GM21381 (cell line): ENCODE data around the gene PHF21B.
"Not testable (repeated sequence)": the region's sequence is repeated elsewhere in the genome, so short reads cannot be mapped to it uniquely, and the experiment has no call there.

ENCODE experiments used
- ATAC-seq: cut with Tn5 transposase; IDR thresholded peaks from one replicate; pipeline ENCODE4 v1.9.1; 2021; ENCODE audit warnings: mild to moderate bottlenecking, moderate library complexity; ENCODE audit not compliant: unreplicated experiment

Gene PHF21B

DNA sequence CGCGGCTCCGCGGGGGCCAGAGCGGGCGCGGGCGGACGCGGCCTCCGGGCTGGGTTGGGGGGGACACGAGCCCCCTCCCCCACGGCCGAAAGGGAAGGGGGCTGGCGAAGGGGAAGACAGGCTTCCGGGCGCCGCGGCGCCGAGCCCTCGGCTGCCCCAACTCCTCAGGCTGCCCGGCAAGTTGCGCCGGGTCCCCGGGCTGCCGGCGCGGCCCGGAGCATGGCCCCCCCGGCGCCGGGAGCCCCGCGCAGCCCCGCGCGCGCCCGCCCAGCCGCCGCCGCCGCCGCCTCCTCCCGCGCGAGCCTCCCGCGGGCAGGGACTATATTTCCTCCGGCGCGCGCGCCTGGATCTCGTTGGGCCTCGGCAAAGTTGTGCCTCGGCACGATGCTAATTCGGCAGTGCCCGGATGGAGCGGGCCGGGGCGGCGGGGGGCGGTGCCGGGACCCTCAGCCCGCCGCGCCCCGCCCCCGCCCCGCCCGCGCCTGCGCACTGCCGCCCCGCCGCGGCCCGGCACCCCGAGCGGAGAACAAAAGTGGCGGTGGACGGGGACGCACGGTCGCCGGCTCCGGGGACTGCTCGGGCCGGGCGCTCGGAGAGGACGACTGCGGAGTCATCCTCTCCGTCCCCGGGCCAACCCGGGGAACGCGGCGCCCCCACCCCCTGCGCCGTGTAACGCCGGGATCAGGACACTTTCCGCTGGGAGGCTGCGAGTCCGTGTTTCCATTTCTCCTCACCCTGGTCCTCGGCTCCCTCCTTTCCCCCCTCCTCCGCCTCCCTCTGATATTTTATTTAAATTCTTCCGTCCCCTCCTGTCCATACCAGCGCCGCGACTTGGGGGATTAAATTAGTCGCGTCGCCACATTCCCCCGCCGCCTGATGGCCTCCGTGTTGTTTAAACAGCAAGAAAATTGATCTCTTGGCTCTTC, at the start of gene PHF21B:
Gene PHF21B, minus strand, starts transcription at position 400 of the 926 bp plus-strand sequence. CDS start 456 bp downstream, outside the sequence.
- ATAC-seq, result no peak

DNA sequence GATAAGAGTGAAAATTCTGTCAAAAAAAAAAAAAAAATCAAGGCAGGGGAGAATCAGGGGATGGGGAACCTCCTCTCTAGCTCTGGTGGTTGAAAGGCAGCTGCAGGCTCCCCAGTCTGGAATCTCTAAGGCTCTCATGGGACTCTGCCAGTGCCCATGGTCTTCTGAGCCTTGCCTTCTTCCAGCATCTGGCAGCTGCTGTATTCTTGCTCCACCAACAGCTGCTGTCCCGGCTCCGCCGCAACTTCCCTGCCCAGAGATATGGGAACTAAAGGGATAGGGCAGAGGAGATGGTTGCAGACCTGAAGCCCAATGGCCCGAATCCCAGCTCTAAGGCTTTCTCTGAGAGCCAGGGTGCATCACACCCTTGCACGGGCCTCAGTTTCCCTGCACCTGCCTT, 49.5 kb upstream of the PHF21B start:
- no peak for ATAC-seq

DNA sequence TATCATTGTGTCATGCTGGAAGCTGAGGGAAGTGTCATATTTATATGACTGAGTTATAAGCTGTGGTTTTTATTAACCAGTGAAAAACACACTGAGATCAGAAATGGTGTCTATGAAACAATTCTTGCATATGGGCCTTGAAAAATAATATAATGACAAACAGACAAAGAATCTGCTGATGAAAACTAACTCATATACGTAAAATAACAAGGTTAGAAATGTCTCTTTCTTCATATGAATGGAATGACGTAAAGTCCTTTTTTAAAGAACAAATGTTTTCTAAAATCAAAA, 48.8 kb upstream of the PHF21B start:
- ATAC-seq, result no peak

DNA sequence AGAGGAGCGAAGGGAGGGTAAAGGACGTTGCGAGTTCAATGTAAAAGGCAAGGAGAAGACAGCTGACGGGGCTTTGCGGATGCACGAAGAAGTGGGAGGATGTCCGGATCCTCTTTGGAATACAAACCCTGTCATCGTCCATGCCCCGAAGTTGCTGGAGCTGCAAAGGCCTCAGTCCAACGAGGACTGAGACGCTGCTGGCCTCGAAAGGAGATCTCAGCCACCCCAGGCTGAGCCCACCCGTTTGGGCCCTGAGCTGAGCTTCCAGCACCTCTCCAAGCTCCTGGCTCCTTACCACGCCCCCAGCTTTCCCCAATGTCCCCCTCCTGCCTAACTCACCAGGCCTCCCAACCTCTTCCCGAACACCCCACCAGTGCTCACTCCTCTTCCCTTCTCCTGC, 46.1 kb upstream of the PHF21B start:
- no peak for ATAC-seq

DNA sequence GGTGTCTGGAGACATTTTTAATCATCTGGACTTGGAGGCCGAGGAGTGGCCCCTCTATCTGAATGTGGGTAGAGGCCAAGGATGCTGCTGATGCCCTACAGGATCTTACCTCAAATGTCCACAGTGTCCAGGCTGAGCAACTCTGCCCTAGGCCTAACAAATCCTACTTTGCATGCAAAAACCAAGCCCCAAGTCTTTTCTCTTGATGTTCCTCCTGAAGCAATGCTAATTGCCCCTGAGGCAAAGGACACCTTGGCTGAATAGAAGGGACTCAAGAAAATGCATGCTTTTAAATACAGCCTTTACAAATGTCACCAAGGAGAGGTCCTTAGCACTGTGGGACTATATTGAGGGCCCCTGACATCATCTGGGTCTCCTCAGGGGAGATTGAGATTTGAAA, 43.8 kb upstream of the PHF21B start:
- ATAC-seq, result no peak

DNA sequence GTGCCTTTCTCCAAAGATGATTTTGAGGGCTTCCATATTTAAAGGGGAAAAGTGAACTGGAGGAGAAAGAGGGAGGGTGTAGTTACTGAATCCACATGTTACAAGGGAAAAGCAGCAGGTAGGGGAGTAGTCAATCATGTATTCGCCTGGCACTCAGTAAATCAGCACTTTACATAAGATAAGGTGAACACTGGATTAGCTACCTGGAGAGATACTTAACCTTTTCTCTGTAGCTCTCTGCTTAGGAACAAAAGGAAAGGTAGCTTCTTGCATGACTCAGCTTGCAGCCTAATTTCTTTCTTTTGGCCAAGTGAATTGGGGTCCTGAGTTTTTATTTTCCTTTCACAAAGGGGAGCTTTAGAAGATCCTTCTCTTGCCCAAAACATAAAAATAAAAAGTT, 43.3 kb upstream of the PHF21B start:
- no peak for ATAC-seq

DNA sequence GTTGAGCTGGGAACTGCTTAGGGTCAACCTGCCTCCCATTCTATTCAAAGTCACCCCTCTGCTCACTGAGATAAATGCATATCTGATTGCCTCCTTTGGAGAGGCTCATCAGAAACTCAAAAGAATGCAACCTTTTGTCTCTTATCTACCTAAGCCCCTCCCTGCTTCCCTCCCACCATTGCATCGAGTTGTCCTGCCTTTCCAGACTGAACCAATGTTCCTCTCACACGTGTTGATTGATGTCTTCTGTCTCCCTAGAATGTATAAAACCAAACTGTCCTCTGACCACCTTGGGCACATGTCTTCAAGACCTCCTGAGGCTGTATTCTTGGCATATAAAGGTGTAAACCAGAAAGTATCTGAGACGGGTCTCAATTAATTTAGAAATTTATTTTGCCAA, 42.9 kb upstream of the PHF21B start:
- not testable (repeated sequence) for ATAC-seq

DNA sequence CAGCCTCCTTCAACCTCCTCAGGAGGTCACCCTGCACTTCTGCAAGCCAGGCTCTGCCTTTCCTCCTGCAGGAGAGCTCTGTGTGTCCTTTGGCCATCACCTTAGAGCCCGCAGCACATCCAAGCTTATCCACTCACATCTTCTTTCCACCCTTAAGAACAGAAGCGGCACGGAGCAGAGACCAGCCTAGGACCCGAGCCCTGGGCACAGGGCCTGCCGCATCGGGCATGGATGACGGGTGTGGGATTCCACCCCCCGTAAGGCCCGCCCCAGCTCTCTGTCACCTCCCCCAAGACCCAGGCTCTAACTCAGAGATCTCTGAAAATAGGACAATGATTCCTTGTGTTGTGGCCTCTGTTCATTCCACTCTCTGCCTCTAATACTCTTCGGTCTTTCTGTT, 42.1 kb upstream of the PHF21B start:
- no peak for ATAC-seq

DNA sequence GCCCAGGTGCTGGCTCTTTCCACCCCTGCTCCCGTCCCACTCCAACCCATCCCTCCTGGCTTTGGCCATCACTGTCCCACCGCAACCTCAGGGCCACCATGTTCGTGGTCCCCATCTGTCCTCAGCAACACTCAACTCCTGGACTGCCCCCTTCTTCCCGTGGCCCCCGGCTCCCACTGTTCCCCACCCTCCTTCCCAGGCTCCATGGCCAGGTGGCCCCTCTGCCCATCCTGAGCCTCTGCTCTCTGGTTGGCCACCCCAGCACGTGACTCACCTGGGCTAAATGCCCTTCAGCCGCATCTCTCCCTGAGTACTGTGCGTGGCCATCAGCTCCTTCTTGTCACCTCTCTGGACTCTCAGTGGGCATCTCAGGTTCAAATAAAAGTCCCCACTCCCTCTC, 41.6 kb upstream of the PHF21B start:
- ATAC-seq, result no peak

DNA sequence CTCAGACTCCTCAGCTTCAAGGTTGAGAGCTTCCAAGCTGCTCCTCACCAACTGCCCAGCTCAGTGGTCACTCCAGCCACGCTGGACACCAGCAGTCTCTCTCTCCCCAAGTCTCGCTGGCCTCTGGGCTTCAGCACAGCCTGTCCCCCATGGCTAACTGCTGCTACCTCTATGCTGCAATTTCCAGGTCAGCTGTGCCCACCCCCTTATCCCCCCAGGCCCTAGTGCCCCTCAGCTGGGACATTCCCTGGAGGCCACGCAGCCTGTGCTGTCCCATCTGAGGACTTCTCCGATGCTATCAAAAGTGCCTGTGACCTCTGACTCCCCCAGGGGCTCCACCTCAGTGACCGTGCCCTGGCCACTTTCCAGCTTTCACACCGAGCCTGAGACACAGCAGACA, 37.5 kb upstream of the PHF21B start:
- ATAC-seq, result no peak

DNA sequence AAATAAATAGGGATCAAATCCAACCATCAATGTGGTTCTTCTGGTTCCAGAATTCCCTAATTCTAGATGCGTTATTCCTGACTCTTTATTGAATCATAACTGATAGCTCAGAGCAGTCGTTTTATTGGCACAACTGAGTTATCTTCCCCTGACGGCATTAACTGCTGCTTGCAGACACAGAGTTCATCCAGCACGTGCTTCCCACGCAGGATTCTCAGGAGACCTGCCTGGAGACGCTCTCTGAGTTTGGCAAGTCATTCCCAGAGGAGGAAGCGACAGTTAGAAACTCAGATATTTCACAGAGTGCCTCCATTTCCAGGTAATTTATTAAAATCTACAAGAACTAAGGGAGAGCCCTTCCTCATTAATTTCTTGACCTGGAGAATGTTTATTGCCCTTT, 35.4 kb upstream of the PHF21B start:
- no peak for ATAC-seq

DNA sequence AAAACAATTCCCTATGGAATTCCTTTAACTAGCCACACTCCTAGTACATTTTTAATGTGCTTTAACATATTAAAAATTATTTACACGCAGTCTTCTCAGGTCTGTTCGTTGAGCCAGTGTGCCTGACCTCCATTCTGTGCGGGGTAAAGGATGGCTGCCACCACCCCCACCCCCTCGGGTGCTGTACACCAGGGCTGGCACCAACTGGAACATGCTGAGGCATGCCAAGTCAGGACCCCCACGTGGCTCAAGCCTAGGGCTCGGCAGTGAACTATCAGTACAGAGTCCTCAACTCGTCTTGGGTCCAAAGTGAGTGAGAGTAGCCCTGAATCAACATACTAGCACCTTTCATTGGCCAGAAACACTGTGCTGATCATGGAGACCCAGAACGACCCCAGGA, 32.5 kb upstream of the PHF21B start:
- ATAC-seq, result no peak

DNA sequence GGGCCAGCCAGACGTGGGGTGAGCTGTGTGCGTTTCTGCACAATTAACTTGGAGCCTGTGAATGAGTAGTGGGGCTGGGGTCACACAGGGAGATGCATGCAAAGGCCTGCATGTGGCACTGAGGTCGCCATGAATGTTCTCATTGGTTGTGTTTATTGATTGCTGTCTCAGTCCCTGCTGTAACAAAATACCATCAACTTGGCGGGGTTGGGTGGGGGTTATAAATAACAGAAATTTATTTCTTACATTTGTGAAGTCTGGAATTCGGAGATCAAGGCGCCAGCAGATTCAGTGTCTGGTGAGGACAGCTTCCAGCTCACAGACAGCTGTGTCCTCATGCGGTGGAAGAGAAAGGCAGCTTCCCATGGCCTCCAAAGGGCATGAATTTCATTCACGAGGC, 29.3 kb upstream of the PHF21B start:
- no peak for ATAC-seq

DNA sequence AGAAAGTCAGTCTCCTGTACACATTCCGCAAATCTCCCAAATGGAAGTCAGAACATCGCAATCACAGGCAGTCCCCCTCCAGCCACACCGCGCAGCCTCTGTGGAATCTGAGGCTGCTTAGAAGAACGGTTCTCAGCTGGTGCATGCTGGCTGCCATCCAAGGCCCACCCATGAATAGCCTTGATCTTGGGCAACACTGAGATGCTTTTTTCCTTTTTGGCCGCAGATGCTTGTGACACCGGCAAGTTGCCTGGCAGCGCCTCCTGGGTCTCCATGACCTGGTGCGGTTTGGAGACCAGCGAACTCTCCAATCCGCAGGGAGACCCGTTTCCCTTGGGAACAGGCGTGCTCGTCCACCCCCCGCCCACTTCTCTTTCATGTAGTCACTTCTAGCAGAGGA, 26.3 kb upstream of the PHF21B start:
- no peak for ATAC-seq

DNA sequence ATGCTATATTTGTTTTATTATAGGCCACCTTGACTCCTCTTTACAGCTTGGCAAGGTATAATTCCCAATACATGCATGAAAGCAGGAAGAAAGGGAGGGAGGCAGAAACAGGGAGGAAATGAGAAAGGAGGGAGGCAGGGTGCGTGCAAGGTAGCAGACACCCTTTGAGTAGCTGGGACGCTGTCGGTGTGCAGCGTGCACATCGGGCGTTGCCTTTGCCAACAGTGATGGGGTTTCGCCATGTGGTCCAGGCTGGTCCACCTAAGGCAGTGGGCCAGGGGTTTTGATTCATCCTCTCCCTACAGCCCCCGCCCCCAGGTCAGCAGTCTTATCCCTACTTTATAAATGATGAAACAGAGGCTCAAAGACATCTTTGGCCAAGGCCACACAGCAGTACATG, 25.0 kb upstream of the PHF21B start:
- ATAC-seq, result no peak

DNA sequence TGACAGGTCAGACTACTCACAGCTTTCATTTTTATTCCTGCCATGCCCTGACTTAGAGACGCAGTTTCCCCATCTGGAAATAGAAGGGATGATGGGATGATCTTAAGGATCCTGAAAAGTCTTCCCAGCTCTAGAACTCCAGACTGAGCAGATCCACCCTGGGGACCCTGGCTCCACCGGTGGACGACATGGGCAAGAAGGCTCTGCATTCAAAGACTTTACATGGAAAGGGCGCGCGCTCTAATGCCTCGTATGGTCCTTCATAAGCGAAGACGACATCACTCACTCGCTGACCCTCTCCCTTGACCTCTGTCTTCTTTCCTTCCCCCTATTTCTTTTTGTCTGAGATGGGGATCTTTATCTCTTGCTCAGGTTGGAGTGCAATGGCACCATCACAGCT, 24.4 kb upstream of the PHF21B start:
- ATAC-seq, result no peak

DNA sequence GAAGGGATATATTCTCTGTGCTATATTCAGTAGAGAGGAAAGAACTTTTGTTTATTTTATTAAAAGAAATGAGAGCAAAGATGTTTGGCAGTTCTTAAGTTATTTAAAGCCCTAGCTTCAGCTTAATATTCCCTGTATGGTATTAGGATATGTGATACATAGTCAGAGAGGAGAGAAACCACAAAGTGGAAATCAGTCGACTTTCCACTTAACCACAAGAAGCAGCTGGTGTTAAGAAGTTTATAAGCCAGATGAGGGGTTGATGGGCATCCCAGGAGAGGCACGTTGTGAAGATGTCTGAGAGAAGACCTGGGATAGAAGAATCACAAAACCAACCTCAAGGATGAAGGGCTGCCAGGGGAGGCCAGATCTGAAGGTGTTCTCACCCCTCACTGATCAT, 23.3 kb upstream of the PHF21B start:
- no peak for ATAC-seq

DNA sequence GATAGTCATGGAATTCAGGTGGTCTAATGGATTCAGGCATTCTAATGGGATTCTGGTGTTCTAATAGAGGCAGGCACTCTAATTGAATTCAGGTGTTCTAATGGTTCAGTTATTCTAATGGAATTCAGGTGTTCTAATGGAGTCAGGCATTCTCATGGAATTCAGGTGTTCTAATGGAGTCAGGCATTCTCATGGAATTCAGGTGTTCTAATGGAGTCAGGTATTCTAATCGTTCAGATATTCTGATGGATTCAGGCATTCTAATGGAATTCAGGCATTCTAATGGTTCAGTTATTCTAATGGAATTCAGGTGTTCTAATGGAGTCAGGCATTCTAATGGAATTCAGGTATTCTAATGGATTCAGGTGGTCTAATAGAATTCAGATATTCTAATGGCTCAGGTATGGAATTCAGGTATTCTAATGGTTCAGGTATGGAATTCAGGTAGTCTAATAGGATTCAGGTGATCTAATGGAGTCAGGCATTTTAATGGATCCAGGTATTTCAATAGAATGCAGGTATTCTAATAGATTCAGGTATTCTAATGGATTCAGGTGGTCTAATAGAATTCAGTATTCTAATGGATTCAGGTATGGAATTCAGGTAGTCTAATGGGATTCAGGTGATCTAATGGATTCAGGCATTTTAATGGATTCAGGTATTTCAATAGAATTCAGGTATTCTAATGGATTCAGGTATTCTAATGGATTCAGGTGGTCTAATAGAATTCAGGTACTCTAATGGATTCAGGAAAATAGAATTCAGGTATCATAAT, 22.0 kb upstream of the PHF21B start:
- ATAC-seq, result no peak

DNA sequence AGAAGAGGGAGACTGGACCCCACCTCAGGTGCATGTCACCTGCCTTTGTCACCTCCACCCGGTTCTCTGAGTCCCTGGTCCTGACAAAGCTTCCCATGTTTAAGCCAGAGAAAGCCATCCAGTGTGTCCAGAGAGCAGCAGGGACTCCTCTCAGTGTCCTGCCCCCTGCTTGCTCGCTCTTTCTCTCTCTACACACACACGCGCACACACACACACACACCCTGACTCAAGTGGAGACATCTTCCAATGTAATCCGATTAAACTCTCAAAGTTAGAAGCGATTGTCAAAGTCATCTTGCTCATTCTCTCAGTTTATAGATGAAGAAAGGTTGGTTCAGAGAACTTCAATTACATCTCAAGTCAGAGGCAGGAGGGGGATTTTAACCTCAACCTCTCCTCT, 19.7 kb upstream of the PHF21B start:
- no peak for ATAC-seq

DNA sequence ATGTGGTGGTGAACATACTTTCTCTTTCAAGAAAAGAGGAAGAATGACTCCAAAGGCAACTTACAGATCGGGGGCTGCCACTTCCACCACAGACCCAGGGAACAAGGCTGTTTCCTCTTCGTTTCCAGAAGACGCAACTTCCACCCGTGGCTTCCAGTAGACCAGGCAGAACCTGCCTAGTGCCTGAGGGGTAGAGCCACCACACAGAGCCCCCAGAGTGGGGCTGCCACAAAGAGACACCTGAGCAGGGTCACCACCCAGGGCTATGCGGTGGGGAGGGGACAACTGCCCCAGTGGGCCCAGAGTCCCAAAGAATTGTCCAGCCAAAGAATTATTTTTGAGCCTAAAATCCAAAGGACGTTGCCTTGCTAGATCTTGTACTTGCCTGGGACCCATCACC, 16.7 kb upstream of the PHF21B start:
- ATAC-seq, result no peak

DNA sequence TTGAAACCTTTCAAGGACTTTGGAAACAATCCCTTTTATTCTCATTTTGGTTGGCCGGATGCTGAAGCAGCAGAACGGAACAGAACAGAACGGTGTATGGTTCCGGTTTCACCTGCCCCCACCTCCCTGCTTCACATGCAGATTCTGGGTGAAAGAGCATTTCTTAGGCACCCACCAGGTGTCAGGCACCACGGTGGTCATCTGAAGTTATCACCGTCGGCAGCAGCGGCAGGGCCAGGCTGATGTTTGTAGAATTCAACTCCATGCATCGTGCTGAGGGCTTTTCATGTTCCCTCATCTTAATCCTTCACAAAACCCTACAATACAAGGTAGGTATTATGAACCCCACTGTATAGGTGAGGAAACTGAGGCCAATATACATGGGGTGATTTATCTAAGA, 13.6 kb upstream of the PHF21B start:
- ATAC-seq, result no peak

DNA sequence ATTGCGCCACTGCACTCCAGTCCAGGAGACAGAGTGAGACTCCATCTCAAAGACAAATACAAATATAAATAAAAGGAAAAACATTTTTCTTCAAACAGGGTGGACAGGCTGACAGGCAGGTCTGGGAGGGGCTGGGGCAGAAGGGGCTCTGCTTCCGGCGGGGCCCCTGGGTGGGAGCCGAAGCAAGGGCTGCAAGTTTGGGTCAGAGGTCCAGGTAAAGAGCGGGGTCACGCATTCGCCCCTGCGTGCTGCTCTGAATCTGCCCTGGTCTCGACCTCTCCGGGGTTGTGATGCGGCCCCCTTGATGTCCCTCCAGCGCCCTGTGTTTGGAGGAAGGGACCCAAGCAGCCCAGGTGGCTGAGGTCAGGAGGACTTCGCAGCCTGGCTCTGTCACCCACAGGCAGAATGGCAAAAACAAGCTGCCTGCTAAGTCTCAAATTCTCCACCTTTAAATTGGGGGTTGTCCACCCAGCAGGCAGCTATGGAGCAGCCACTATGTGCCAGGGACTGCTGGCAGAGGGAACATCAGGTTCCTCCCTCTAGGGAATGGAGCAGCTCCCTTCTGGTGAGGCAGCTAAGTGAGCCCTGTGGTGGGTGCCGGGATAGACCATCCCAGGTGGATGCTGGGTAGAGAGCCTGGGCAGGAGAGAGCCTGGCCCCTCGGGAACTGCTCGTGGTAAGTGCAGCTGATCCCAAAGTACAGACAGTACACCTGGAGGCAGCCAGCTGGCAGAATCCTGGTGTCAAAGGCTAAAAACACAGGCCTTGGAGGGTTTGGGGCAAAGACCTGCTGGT, 10.3 kb upstream of the PHF21B start:
- no peak for ATAC-seq
